HG03354 (cell line): ENCODE results near the gene BRMS1L.
A peak's percentile ranks its signal among the peaks of the same experiment; 100 is the strongest.
"Not testable (repeated sequence)": the region's sequence is repeated elsewhere in the genome, so short reads cannot be mapped to it uniquely, and the experiment has no call there.

Source experiments
- ATAC-seq: cut with Tn5 transposase; IDR thresholded peaks from one replicate; pipeline ENCODE4 v1.9.1; 2021; ENCODE audit warnings: mild to moderate bottlenecking; ENCODE audit not compliant: unreplicated experiment, poor library complexity, severe bottlenecking

Gene BRMS1L, protein sequence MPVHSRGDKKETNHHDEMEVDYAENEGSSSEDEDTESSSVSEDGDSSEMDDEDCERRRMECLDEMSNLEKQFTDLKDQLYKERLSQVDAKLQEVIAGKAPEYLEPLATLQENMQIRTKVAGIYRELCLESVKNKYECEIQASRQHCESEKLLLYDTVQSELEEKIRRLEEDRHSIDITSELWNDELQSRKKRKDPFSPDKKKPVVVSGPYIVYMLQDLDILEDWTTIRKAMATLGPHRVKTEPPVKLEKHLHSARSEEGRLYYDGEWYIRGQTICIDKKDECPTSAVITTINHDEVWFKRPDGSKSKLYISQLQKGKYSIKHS

DNA sequence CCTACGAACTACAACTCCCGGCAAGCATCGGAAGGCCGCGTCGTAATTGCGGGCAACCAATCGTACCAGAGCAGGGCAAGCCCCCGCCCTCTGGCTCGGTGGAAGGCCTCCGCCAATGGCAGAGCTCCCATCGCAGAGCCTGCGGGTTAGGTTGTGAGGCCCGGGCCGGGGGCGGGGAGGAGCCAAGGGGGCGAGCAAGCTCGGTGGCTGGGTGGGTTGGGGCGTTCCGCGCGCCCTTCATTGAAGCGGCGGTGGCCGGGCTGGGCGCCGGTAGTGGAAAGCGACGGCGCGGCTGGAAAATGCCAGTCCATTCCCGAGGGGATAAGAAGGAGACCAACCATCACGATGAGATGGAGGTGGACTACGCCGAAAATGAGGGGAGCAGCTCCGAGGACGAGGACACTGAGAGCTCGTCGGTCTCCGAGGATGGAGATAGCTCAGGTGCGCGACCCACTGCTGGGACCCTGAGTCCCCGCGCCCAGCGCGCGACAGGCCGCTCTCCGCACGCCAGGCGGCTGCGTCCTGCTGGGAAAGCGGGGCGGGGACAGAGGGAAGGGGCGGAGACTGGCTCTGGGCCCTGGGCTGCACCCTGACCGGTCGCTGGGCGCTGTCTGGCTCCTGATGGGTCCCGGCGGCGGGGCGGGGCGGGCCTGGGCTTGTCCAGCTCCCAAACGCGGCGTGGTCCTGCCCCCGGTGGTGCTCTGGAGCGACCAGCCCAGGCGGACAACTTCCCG is at the start of gene BRMS1L:
Gene BRMS1L (plus strand): TSS at position 121 of the 734 bp plus-strand sequence. CDS start 179 bp downstream, at position 300.
- ATAC-seq: peak; percentile 98

DNA sequence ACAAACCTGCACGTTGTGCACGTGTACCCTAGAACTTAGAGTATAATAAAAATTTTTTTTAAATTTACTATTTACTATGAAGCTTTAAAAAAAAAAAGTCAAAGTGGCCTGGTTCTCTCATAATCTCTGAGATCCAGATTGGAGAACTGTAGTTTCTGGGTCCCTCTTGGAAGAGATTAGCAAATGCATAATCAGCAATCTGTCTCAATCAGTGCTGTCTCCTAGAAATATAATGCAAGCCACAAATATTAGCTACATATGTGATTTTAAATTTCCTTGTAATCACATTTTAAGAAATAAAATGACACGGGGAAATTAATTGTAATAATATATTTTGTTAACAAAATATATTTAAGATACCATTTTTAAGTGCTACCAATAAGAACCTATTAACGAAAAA is 49.3 kb upstream of the BRMS1L start:
- ATAC-seq: no peak

DNA sequence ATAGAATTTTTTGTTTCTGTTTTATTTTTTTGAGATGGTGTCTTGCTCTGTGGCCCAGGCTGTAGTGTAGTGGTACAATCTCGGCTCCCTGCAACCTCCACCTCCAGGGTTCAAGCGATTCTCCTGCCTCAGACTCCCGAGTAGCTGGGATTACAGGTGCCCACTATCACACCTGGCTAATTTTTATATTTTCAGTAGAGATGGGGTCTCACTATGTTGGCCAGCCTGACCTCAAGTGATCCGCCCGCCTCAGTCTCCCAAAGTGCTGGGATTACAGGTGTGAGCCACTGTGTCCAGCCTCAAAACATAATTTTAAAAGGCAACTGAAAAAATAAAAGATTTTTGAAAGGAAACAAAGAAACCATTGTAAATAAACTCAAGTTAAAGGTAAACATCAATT is 48.6 kb upstream of the BRMS1L start:
- ATAC-seq: not testable (repeated sequence)

DNA sequence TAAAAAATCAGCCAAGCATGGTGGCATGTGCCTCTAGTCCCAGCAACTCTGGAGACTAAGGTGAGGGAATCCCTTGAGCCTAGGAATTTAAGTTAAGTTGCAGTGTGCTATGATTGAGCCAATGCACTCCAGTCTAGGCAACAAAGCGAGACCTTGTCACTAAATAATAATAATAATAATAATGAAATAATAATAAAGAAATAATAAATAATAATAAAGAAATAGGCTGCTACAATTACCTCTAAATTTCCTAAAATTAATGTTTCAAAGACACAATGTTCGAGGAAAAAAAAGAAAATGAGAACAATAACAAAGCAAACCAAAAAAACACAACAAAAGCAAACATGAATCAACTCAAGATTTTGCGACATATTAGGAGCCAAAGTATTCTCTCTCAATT is 46.8 kb upstream of the BRMS1L start:
- ATAC-seq: no peak

DNA sequence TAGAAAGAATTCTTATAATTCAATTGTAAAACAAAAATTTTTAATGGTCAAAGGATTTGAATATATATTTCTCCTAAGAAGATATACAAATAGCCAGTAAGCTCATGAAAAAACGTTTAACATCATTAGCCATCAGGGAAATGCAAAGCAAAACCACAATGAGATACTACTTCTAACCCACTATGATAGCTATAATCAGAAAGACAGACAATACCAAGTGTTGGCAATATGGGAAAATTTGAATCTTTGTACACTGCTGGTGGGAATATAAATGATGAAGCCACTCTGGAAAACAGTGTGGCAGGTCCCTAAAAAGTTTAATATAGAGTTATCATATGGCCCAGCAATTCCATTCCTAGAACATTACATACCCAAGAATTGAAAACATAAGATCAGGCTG is 42.4 kb upstream of the BRMS1L start:
- no peak for ATAC-seq

DNA sequence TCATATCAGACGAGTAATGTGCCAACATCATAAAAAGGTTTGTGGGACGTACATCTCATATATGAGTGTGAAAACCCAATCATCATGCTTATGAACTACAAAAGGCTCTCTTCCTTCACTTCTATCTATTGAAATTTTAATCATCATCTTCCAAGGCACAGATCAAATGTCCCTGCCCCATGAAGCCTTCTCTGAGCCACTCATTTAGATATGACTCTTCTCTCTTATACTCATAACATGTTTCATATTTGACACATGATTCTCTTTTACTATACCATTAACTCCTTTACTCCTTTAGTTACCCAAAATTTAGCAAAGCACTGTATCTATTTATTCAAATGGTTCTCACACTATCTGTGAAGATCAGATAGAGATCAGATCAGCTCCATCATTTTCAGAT is 39.3 kb upstream of the BRMS1L start:
- ATAC-seq: no peak

DNA sequence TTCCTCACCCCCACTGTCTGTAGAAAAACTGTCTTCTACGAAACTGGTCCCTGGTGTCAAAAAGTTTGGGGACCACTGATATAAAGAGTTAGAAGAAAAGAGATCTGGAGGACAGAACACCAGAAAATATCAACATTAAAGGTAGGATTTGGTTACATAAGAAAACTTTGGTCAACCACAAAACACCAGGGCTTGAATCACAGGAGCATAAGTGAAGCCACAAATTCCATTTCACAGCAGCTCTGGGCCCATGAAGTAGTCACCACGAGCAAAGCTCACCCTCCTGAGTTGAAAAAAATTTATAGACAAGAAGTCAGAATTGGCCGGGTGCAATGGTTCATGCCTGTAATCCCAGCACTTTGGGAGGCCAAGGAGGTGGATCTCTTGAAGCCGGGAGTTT is 36.5 kb upstream of the BRMS1L start:
- no peak for ATAC-seq

DNA sequence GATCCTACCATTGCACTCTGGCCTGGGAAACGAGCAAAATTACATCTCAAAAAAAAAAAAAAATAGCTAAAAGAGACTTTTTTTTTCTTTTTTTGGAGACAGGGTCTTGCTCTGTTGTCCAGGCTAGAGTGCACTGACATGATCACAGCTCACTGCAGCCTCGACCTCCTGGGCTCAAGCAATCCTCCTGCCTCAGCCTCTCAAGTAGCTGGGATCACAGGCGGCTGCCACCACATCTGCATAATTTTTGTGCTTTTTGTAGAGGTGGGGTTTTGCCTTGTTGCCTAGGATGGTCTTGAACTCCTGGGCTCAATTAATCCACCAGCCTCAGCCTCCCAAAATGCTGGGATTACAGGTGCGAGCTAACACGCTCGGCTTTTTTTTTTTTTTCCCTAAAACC is 28.3 kb upstream of the BRMS1L start:
- no peak for ATAC-seq

DNA sequence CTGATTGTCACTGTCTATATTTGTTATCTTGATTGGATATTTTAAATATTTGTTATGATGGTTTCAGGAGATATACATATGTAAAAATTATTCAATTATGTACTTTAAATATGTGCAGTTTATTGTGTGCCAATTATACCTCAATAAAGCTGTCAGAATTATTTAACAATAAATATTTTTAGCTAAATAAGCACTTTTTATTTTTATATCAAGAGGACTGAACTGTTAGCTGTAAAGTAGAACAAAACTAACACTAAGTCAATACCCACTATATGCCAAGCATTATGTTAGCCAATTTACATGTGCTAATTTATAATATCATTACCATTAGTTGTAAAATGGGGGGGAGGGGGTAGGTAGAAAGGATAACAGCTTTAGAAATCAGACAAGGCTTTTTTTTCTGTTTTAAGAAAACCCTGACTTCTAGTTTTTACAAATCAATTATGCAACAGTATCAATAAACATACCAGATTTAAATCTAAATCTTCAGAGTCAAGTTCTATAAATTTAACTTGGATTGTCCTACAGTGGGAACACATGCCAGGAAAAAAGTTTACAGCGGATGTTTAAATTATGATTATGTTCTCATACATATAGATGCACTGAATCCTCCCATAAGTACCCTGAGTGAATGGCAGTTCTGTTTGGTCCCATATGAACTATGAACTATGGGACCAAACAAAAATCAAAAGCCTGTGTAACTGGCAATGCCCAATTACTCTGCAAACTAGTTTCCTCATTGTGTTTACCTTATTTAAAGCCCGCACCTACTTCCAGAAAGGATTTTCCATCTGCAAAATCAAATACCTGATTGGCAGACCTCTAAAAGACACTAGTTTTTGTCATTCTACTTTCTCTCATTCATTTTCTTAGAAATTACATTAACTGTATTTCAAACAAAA is 19.9 kb upstream of the BRMS1L start:
- no peak for ATAC-seq

DNA sequence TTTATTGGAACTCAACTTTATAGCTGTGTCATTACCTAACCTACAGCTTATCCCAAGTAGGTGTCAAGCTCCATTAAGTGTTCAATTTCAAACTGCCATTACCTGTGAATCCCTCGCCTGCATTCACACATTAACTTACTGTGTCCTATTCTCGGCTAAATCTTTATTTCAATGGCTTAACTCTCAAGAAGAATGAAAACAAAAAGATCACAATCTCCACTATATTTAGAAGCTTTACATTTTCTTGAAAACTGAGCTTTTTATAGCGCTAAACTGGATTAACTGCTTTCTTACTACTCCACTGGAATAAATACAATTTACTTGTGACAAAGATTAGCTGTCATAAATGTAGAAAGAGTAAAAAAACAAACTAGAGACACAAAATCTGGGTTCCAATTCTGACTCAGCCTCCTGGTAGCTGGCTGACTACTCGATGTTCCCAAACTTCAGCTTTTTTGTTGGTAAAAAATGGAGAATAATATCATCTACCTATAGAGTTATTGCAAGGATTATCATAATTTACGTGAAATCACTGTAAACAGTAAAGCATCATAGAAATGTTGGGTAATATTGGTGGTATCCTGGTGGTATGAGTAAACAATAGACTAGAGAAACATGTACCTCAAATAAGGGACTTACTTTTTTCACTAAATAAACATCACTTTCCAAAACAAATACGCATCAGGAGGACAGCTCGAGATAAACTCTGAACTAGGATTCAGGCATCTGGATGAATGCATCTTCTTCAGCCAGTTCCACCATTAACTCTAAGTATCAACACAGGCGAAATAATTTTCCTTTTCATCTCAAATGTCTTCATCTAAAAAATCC is 18.8 kb upstream of the BRMS1L start:
- ATAC-seq: no peak

DNA sequence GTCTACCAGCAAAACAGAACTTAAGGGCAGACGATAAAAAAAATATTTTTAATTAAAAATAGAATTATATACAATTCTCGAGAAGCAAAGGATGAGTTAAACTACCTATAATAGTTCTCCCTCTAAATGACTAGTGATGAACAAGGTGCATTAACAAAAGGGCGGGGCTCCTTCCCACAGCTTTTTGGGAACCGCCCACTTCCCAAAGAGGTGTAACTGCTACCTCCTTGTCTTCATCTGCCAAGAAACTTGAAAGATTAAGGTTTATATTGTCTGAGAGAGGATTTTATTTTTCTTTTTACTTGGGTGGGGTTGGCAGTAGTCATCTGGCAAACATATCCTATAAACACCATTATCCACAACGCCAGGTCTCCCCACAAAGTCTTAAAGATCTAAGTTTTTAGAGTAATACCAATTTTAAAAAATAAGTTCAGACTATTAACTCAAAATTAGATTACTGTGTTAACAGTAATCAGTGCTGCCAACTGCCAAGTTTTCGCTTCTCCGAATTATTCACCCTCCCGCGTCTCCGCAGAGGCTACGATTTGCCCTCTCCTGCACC is 18.0 kb upstream of the BRMS1L start:
- ATAC-seq: no peak

DNA sequence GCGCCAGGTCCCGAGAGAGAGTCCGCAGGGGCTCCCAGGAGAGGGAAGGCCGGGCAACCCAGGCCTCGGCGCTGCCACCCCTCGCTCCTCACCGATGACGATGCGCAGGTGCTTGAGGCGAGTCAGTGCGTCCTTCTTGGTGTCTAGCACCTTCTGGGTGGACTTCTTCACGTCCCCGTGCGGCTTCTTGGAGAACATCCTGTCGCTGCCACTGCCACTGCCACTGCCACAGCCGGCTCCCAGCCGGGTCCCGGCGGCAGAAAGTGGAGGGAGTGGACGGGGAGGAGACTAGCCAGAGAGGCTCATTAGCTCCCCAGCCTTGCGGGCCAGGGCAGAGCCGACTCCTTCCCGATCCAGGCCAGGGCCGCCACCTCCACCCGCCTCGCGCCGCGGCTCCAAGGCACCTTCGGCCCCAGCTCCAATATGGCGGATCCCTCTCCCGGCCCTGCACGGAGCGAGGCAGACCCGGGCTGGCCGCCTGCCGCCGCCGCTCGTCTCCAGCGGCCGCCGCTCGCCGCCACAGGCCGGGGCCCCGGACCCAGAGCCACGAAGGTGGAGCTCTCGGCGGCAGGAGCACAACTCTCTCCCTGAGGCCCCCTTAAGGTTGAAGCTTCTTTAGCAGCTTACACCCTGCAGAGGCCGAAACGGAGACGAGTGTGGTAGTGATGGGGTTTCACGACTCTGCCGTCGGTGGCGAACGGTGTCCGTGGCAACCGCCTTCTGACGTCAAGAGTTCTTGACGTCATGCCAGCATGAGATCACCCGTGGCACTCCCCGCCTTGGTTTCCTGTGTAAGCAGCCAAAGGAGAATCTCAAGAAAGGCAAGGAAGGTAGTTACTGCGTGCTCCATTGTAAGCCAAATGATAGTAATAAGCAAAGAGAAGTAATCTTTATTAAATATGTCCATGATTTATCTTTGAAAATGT is 17.2 kb upstream of the BRMS1L start, which contains the start of gene RALGAPA1:
Gene RALGAPA1 (minus strand): TSS at position 658 of the 926 bp plus-strand sequence. CDS start 460 bp downstream, at position 198.
- ATAC-seq: peak; percentile 98

DNA sequence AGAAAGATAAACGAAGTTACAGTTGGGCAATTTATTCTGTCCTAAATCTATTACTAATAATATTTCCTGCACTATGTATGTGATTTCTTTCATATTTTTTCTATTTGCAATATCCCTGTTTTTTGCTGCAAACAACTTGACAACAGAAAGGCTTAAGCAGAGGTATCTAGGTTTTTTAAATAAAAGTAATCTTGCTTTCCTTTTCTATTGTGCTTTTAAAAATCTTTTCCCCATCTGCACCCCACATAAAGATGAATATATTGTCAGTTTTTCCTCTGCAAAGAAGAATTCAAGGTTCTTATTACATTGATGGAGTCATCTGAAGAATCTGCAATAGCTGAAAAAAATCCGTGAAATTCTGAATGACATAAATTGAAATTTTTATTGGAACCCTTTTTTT is 16.5 kb upstream of the BRMS1L start:
- ATAC-seq: no peak

DNA sequence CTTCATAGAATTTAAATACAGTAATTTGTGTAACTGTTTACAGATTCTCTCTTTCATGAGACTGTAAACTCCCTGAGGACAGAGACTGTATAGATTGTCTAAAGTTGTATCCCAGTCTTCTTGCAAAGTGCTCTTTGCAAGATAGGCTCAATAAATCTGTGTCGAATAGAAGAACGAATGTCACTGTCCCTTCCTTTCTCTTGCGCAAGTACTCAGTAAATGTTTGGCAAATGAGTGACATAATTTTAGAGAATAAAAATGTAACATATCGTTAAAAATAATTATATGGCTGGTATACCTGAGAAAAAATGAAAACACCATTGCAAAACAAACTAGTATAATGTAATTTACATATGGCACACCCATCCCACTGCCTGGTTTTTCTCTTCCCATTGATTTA is 15.2 kb upstream of the BRMS1L start:
- ATAC-seq: no peak

DNA sequence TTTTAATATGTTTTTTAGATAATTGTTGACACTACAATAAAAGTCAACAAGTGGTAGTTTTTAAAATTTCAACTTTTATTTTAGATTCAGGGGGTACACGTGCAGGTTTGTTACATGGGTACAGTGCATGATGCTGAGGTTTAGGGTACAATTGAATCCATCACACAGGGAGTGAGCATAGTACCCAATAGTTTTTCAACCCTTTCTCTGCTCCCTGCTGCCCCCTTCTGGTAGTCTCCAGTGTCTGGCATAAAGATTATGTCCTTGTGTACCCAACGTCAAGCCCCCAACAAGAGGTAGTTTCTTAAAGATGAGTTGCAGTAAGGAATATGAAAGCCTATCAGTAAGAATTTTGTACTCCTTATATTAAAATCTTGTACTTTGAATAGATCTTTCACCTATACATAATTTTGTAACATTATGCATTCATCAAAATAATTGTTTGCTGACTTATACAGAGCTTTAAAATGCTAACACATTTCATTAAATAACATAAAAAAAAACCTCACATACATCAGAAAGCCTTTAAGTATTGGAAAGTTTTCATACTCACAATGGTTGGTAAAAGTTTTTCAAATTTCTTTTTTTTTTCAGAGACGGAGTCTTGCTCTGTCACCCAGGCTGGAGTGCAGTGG is 11.7 kb upstream of the BRMS1L start:
- peak; percentile 83 for ATAC-seq

DNA sequence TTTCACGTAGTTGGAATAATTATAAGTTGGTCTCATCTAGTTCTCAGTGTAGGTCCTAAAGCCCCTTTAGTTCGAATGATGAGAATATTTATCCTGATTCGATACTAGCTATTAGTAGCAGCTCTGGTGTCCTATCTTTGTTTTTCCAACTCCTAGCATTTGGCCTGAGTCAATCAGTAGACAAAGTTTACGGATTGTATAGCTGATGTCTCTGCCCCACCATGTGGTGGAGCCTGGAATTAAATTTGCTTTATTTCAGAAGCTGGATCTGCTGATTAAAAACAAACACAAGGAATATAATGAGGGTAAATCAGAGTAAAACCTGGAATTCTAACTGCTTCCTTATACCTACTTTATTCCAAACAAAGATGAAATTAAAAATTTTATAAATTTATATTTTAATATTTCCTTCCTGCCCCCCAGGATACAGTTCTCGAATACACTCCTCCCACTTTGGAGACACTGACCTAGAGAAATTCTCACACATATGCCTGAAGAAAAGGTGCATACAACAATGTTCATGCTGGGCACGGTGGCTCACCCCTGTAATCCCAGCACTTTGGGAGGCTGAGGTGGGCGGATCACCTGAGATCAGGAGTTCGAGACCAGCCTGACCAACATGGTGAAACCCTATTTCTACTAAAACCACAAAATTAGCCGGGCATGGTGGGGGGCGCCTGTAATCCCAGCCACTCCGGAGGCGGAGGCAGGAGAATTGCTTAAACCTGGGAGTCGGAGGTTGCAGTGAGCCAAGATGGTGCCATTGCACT is 7.6 kb upstream of the BRMS1L start:
- no peak for ATAC-seq
